GM12878 (cell line): ENCODE measurements around the gene SYTL2. TPM values are rescaled to one million over a fixed set of nuclear protein-coding genes. Genes with fewer than 3 reads are reported as not detected.

Source experiments
- ATAC-seq: fragments of 200-7000 bp; cut with Tn5 transposase; 3 replicates; pipeline ENCODE4 v1.9.1; 2020; ENCODE audit warnings: mild to moderate bottlenecking, moderate library complexity
- BruUV-seq: library from RNA; stranded (reverse); fragments of 400-500 nt; replicated peaks from 2 replicates; lab custom pipeline; 2021; lab: Mats Ljungman, UMichigan
- CTCF ChIA-PET: fragments of 300-600 bp; sonication (Branson Sonifier 250); formaldehyde crosslinking; extraction: SDS; loops from one replicate; lab custom pipeline; 2021; ENCODE audit warnings: inconsistent platforms; lab: Yijun Ruan, JAX
- POLR2A ChIA-PET: fragments of 350-600 bp; formaldehyde crosslinking; extraction: SDS; loops from one replicate; lab custom pipeline; 2021; ENCODE audit warnings: inconsistent platforms; lab: Charles Lee
- RAD21 ChIA-PET: fragments of 300-600 bp; sonication (Branson Sonifier 250); formaldehyde crosslinking; loops from one replicate; lab custom pipeline; 2023; ENCODE audit warnings: antibody characterized with exemption; ENCODE audit not compliant: unreplicated experiment; lab: Charles Lee
- SMC1A ChIA-PET: fragments of 300-600 bp; sonication (Branson Sonifier 250); formaldehyde crosslinking; loops from one replicate; lab custom pipeline; 2023; ENCODE audit not compliant: unreplicated experiment, uncharacterized antibody; lab: Charles Lee
- DNase-seq: peaks from one replicate; pipeline ENCODE4 v3.0.0-alpha.2; 2011; ENCODE audit warnings: low read depth, low spot score
- FAIRE-seq: peaks from 3 replicates; lab custom pipeline; 2011; peaks lifted over from hg19 to GRCh38; lab: Jason Lieb, UNC
- H2AFZ ChIP-seq: 2 replicates; pipeline ENCODE4 v1.6.0; 2011; ENCODE audit warnings: low read depth, low read length, control low read depth; ENCODE audit not compliant: control insufficient read depth
- H3K27ac ChIP-seq: 2 replicates; pipeline ENCODE4 v1.5.1; 2011; ENCODE audit warnings: control low read depth; ENCODE audit not compliant: control insufficient read depth, insufficient read depth
- H3K27me3 ChIP-seq, 2 experiments: replicated peaks in 1 of 2; 2 replicates each; pipeline versions ENCODE4 v1.6.0 to v1.6.1; 2011; ENCODE audit warnings: low read length in 1 of 2; ENCODE audit not compliant: control insufficient read depth in 2 of 2, insufficient read depth in 2 of 2
- H3K36me3 ChIP-seq, 2 experiments: 2 replicates each; pipeline ENCODE4 v1.5.1; 2011; ENCODE audit warnings: low read length in 1 of 2; ENCODE audit not compliant: control insufficient read depth in 2 of 2, insufficient read depth in 2 of 2
- H3K4me1 ChIP-seq: 2 replicates; pipeline ENCODE4 v1.6.1; 2011; ENCODE audit warnings: mild to moderate bottlenecking, low read length, moderate library complexity, mixed read lengths; ENCODE audit not compliant: control insufficient read depth, insufficient read depth
- H3K4me2 ChIP-seq: 2 replicates; pipeline ENCODE4 v1.6.0; 2011; ENCODE audit warnings: control low read depth; ENCODE audit not compliant: control insufficient read depth, insufficient read depth
- H3K4me3 ChIP-seq: fragments of 200-600 bp; sonication (generic); 2 replicates; pipeline ENCODE4 v1.5.1; 2016
- H3K79me2 ChIP-seq: 2 replicates; pipeline ENCODE4 v1.6.0; 2011; ENCODE audit warnings: low read length; ENCODE audit not compliant: control insufficient read depth, insufficient read depth
- H3K9ac ChIP-seq: 2 replicates; pipeline ENCODE4 v1.8.0; 2011; ENCODE audit warnings: low read length, control low read depth, mixed read lengths; ENCODE audit not compliant: control insufficient read depth, insufficient read depth
- H3K9me3 ChIP-seq: replicated peaks from 3 replicates; pipeline ENCODE4 v1.5.1; 2011; ENCODE audit warnings: mild to moderate bottlenecking, low read length; ENCODE audit not compliant: control insufficient read depth, insufficient read depth
- H4K20me1 ChIP-seq: 2 replicates; pipeline ENCODE4 v1.6.0; 2011; ENCODE audit not compliant: control insufficient read depth, insufficient read depth
- EED ChIP-seq: sonication (generic); IDR thresholded peaks from 2 replicates; pipeline ENCODE4 v1.6.1; 2016; ENCODE audit warnings: antibody characterized with exemption, low read depth
- IKZF1 ChIP-seq: fragments of 450-650 bp; conservative IDR thresholded peaks from 2 replicates; pipeline ENCODE4 v1.6.1; 2017; ENCODE audit warnings: antibody characterized with exemption, mild to moderate bottlenecking
- IRF5 ChIP-seq: fragments of 450-650 bp; IDR thresholded peaks from 2 replicates; pipeline ENCODE4 v1.6.1; 2017; ENCODE audit warnings: borderline replicate concordance
- KLF5 ChIP-seq: fragments of 450-650 bp; IDR thresholded peaks from 2 replicates; pipeline ENCODE4 v1.6.1; 2014; ENCODE audit warnings: mild to moderate bottlenecking; ENCODE audit not compliant: partially characterized antibody
- MYC ChIP-seq: IDR thresholded peaks from 2 replicates; pipeline ENCODE4 v1.6.1; 2011; ENCODE audit warnings: mild to moderate bottlenecking, low read length, moderate library complexity, inconsistent platforms; ENCODE audit not compliant: insufficient read depth, insufficient replicate concordance, insufficient read length, severe bottlenecking
- RFX5 ChIP-seq: IDR thresholded peaks from 2 replicates; pipeline ENCODE4 v1.6.1; 2011; ENCODE audit warnings: low read depth, low read length, improper control_type of control experiment
- ZBTB11 ChIP-seq: fragments of 450-650 bp; formaldehyde crosslinking; IDR thresholded peaks from 2 replicates; pipeline ENCODE4 v1.5.0; 2022; ENCODE audit warnings: mild to moderate bottlenecking, missing genetic modification characterization
- ZBTB33 ChIP-seq: fragments of 450-650 bp; IDR thresholded peaks from 2 replicates; pipeline ENCODE4 v1.6.1; 2017; ENCODE audit warnings: mild to moderate bottlenecking
- WGBS: methylation state at CpG from one replicate; pipeline ENCODE4 v1.1.6; 2016; ENCODE audit warnings: low lambda C conversion rate; ENCODE audit not compliant: insufficient replicate concordance, insufficient coverage; ENCODE audit errors: missing lambda C conversion rate; 5-methylcytosine and 5-hydroxymethylcytosine counted together
- in situ Hi-C: fragments of 300-500 bp; cut with MboI; formaldehyde crosslinking; loops from 9 replicates; pipeline ENCODE4 v1.14.3; 2018; ENCODE audit warnings: mixed read lengths
- intact Hi-C: fragments of 100-400 bp; cut with micrococcal nuclease; formaldehyde crosslinking; loops from one replicate; pipeline ENCODE4 v1.14.2; 2022; ENCODE audit not compliant: unreplicated experiment
- polyA plus RNA-seq, 11 experiments: library from polyadenylated mRNA; depleted of rRNA in 4 of 11; unstranded in 6 of 11; stranded (reverse) in 5 of 11; fragments of >200 nt; fragmentation: Nextera tagmentation in 4 of 11; fragmentation: Illumina TruSeq in 1 of 11; extraction: Ambion mirVana in 4 of 11; extraction: Trizol in 1 of 11; gene quantifications; 1 replicate in 1 of 11; 2 replicates in 10 of 11; pipeline versions ENCODE4 v1.2.1 to v1.2.3, GENCODE V29; 2011 to 2016; ENCODE audit warnings: inconsistent platforms in 2 of 11, missing spikeins in 2 of 11, low read depth in 1 of 11
- total RNA-seq, 4 experiments: library from RNA; depleted of rRNA in 3 of 4; stranded (reverse); fragments of >200 nt in 3 of 4; fragmentation: Illumina TruSeq in 1 of 4; extraction: Trizol in 1 of 4; gene quantifications; 2 replicates each; pipeline versions ENCODE4 v1.2.1 to v1.2.3, GENCODE V29; 2013 to 2021
- TF ChIP-seq, protein P1 (sequence below): IDR thresholded peaks from 2 replicates; pipeline ENCODE4 v1.6.1; 2012; ENCODE audit warnings: low read depth, low read length, improper control_type of control experiment
- TF ChIP-seq, protein P2 (sequence below): fragments of 450-650 bp; IDR thresholded peaks from 2 replicates; pipeline ENCODE4 v1.6.1; 2016; ENCODE audit warnings: mild to moderate bottlenecking
- TF ChIP-seq, protein P3 (sequence below): fragments of 450-650 bp; formaldehyde crosslinking; IDR thresholded peaks from 2 replicates; pipeline ENCODE4 v1.4.0; 2022; ENCODE audit warnings: mild to moderate bottlenecking, moderate library complexity

The SYTL2 gene
- total and polyA plus RNA-seq, 10 of the 15 experiments (the other 5 are each of a cell fraction or from before 2014, with no cell fraction given), result 0.02 to 1.4 (median 0.31) TPM; not detected in 2

DNA sequence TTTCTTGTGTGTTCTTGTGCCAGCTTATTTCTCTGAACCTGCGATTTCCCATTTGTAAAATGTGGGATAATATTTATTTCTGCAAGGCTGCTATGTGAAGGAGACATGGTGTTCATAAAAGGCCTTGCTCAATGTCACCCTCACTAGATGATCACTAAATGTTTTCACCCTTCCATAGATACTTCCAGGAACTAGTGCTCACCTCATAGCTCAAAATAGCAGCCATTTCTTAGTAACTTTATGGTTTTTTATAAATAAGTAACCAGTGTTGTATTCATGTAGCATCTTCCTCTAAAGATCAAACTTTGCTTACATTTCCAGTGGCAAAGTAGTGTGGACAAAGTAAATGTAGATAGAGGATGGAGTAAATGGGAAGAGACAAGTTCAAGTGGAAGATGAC is 23.8 kb downstream of the SYTL2 start:
- Histone ChIP-seq H3K4me3 (no peak overlapping the region), H3K27ac (no peak overlapping the region), H2AFZ (no peak overlapping the region), H3K4me2 (no peak overlapping the region), H3K9me3 (no peaks in the 10 kb centered on the region), H4K20me1 (no peaks in the 10 kb centered on the region), H3K4me1 (no peaks in the 10 kb centered on the region), H3K9ac (no peak overlapping the region), H3K36me3 (no peaks in the 10 kb centered on the region), H3K27me3 (no peaks in the 10 kb centered on the region), H3K79me2 (no peaks in the 10 kb centered on the region)
- ChIA-PET SMC1A (interaction anchor here (0.6 to 1.3 kb wide), 2 partner anchors 9 to 505 kb away, joined by 3 read pairs; no protein-coding TSS in a partner anchor), POLR2A (no interaction called here), RAD21 (no interaction called here), CTCF (interaction anchor here (0.6 kb wide), 1 partner anchor 234 kb away, joined by 3 read pairs; no protein-coding TSS in a partner anchor)
- no peak for DNase-seq
- BruUV-seq, result no TSS peak
- 0% methylated on average over 1 of the region's 1 CpG for WGBS
- FAIRE-seq, result no peak
- intact Hi-C loops (no loop called here), in situ Hi-C loops (no loop called here)
- no peak for ATAC-seq
- TF ChIP-seq IRF5 (no peak), MYC (no peak), ZBTB33 (no peak), KLF5 (no peak), EED (no peak), IKZF1 (no peak), ZBTB11 (CRISPR knock-in tag) (no peak), RFX5 (no peak)
- TF ChIP-seq, protein P1, sequence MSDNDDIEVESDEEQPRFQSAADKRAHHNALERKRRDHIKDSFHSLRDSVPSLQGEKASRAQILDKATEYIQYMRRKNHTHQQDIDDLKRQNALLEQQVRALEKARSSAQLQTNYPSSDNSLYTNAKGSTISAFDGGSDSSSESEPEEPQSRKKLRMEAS, result no peak
- TF ChIP-seq, protein P2, sequence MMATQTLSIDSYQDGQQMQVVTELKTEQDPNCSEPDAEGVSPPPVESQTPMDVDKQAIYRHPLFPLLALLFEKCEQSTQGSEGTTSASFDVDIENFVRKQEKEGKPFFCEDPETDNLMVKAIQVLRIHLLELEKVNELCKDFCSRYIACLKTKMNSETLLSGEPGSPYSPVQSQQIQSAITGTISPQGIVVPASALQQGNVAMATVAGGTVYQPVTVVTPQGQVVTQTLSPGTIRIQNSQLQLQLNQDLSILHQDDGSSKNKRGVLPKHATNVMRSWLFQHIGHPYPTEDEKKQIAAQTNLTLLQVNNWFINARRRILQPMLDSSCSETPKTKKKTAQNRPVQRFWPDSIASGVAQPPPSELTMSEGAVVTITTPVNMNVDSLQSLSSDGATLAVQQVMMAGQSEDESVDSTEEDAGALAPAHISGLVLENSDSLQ, result no peak
- TF ChIP-seq, protein P3, sequence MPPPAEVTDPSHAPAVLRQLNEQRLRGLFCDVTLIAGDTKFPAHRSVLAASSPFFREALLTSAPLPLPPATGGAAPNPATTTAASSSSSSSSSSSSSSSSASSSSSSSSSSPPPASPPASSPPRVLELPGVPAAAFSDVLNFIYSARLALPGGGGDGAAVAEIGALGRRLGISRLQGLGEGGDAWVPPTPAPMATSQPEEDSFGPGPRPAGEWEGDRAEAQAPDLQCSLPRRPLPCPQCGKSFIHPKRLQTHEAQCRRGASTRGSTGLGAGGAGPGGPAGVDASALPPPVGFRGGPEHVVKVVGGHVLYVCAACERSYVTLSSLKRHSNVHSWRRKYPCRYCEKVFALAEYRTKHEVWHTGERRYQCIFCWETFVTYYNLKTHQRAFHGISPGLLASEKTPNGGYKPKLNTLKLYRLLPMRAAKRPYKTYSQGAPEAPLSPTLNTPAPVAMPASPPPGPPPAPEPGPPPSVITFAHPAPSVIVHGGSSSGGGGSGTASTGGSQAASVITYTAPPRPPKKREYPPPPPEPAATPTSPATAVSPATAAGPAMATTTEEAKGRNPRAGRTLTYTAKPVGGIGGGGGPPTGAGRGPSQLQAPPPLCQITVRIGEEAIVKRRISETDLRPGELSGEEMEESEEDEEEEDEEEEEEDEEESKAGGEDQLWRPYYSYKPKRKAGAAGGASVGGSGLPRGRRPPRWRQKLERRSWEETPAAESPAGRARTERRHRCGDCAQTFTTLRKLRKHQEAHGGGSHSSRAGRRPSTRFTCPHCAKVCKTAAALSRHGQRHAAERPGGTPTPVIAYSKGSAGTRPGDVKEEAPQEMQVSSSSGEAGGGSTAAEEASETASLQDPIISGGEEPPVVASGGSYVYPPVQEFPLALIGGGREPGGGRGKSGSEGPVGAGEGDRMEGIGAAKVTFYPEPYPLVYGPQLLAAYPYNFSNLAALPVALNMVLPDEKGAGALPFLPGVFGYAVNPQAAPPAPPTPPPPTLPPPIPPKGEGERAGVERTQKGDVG (CRISPR knock-in tag), result no peak
